SK-N-SH treated with all-trans-retinoic acid at 6 μM for 48 hours (cell line): ENCODE data around the gene SLC41A3.

ENCODE experiments used
- CREB5 ChIP-seq: fragments of 250-450 bp; sonication (Bioruptor Pico); IDR thresholded peaks from 2 replicates; pipeline ENCODE4 v1.5.1; 2020; ENCODE audit warnings: low read depth, mild to moderate bottlenecking, moderate library complexity
- CSDC2 ChIP-seq: fragments of 250-450 bp; sonication (Bioruptor Pico); IDR thresholded peaks from 2 replicates; pipeline ENCODE4 v1.5.0; 2020; ENCODE audit warnings: mild to moderate bottlenecking, moderate library complexity
- ESRRG ChIP-seq: fragments of 250-450 bp; sonication (Bioruptor Pico); IDR thresholded peaks from 2 replicates; pipeline ENCODE4 v1.6.1; 2021; ENCODE audit warnings: mild to moderate bottlenecking
- OSR1 ChIP-seq: fragments of 250-450 bp; sonication (Bioruptor Pico); IDR thresholded peaks from 2 replicates; pipeline ENCODE4 v1.8.0; 2022; ENCODE audit warnings: moderate library complexity, mild to moderate bottlenecking, inconsistent platforms
- SNAI2 ChIP-seq: fragments of 250-450 bp; sonication (Bioruptor Pico); IDR thresholded peaks from 2 replicates; pipeline ENCODE4 v1.5.0; 2020; ENCODE audit warnings: mild to moderate bottlenecking, moderate library complexity
- ZC3H10 ChIP-seq: fragments of 250-450 bp; sonication (Bioruptor Pico); IDR thresholded peaks from 2 replicates; pipeline ENCODE4 v1.5.1; 2021; ENCODE audit warnings: mild to moderate bottlenecking, moderate library complexity
- ZFP3 ChIP-seq: fragments of 250-450 bp; sonication (Bioruptor Pico); IDR thresholded peaks from 2 replicates; pipeline ENCODE4 v1.5.0; 2020; ENCODE audit warnings: mild to moderate bottlenecking, moderate library complexity
- ZFP30 ChIP-seq: fragments of 450-650 bp; formaldehyde crosslinking; IDR thresholded peaks from 2 replicates; pipeline ENCODE4 v1.5.0; 2022; ENCODE audit warnings: mild to moderate bottlenecking, moderate library complexity
- ZNF565 ChIP-seq: fragments of 450-650 bp; formaldehyde crosslinking; conservative IDR thresholded peaks from 2 replicates; pipeline ENCODE4 v1.5.0; 2020; ENCODE audit warnings: low read depth, mild to moderate bottlenecking, moderate library complexity

- TF ChIP-seq SNAI2 (CRISPR knock-in tag), result no peak
- no peak for TF ChIP-seq CREB5 (CRISPR knock-in tag)
- no peak for TF ChIP-seq ESRRG
- no peak for TF ChIP-seq CSDC2 (CRISPR knock-in tag)
- no peak for TF ChIP-seq ZC3H10 (CRISPR knock-in tag)
- no peak for TF ChIP-seq OSR1
- no peak for TF ChIP-seq ZNF565 (CRISPR knock-in tag)
- TF ChIP-seq ZFP3 (CRISPR knock-in tag), result no peak
- TF ChIP-seq ZFP30 (CRISPR knock-in tag), result no peak
Measured at GRCh38 chr3:126117212-126117611, 33.3 kb upstream of the SLC41A3 start.
